Activated B cell treated with CpG ODN at 0.5 μM for 24 hours (primary cell): ENCODE measurements around the gene SRSF7. TPM values are rescaled to one million over a fixed set of nuclear protein-coding genes. Genes with fewer than 3 reads are reported as not detected.

Source experiments
- ATAC-seq: fragments of 200-7000 bp; cut with Tn5 transposase; one replicate; pipeline ENCODE4 v1.10.0; 2021; ENCODE audit warnings: low read depth, mild to moderate bottlenecking, moderate library complexity
- CTCF ChIA-PET: fragments of 350-600 bp; sonication (Branson Sonifier 250); formaldehyde crosslinking; loops from one replicate; lab custom pipeline; 2021; ENCODE audit warnings: antibody characterized with exemption; lab: Charles Lee
- POLR2A ChIA-PET: fragments of 350-600 bp; sonication (Branson Sonifier 250); formaldehyde crosslinking; loops from one replicate; lab custom pipeline; 2021; ENCODE audit warnings: antibody characterized with exemption; lab: Charles Lee
- DNase-seq: peaks from one replicate; pipeline ENCODE4 v3.0.0; 2022
- H3K27ac Mint-ChIP-seq: one replicate; pipeline ENCODE4 v1.8.0; 2020; ENCODE audit warnings: mixed read lengths
- H3K27me3 Mint-ChIP-seq: one replicate; pipeline ENCODE4 v1.8.0; 2021; ENCODE audit warnings: mixed read lengths
- H3K36me3 Mint-ChIP-seq: one replicate; pipeline ENCODE4 v1.8.0; 2021; ENCODE audit warnings: low read depth, mixed read lengths
- H3K4me1 Mint-ChIP-seq: one replicate; pipeline ENCODE4 v1.8.0; 2021; ENCODE audit warnings: mixed read lengths
- H3K4me3 Mint-ChIP-seq: one replicate; pipeline ENCODE4 v1.8.0; 2020; ENCODE audit warnings: mild to moderate bottlenecking, mixed read lengths
- H3K9me3 Mint-ChIP-seq: one replicate; pipeline ENCODE4 v1.8.0; 2020; ENCODE audit warnings: mixed read lengths
- intact Hi-C: fragments of 100-400 bp; cut with micrococcal nuclease; formaldehyde crosslinking; loops from one replicate; pipeline ENCODE4 v1.15.1; 2024
- total RNA-seq: library from RNA; stranded (reverse); gene quantifications from 2 replicates; pipeline ENCODE4 v1.2.3, GENCODE V29; 2022
- TF ChIP-seq, protein P1 (sequence below): fragments of 200-600 bp; IDR thresholded peaks from one replicate; pipeline ENCODE4 v1.8.0; 2022; ENCODE audit warnings: antibody characterized with exemption, mild to moderate bottlenecking

The SRSF7 gene
- total RNA-seq, 1 donor from 2014 or later = 247 TPM

- Mint-ChIP-seq H3K4me1 (peaks cover 74% of the 10 kb centered on the region), H3K4me3 (peak overlapping the region; percentile 98), H3K27me3 (no peaks in the 10 kb centered on the region), H3K27ac (peak overlapping the region; percentile 83), H3K9me3 (no peaks in the 10 kb centered on the region), H3K36me3 (peaks cover 68% of the 10 kb centered on the region)
- TF ChIP-seq, protein P1, sequence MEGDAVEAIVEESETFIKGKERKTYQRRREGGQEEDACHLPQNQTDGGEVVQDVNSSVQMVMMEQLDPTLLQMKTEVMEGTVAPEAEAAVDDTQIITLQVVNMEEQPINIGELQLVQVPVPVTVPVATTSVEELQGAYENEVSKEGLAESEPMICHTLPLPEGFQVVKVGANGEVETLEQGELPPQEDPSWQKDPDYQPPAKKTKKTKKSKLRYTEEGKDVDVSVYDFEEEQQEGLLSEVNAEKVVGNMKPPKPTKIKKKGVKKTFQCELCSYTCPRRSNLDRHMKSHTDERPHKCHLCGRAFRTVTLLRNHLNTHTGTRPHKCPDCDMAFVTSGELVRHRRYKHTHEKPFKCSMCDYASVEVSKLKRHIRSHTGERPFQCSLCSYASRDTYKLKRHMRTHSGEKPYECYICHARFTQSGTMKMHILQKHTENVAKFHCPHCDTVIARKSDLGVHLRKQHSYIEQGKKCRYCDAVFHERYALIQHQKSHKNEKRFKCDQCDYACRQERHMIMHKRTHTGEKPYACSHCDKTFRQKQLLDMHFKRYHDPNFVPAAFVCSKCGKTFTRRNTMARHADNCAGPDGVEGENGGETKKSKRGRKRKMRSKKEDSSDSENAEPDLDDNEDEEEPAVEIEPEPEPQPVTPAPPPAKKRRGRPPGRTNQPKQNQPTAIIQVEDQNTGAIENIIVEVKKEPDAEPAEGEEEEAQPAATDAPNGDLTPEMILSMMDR = no peak
- DNase-seq = no peak
- ChIA-PET POLR2A (interaction anchor here (0.6 to 2.5 kb wide), 3 partner anchors 11 to 58 kb away, joined by 3 to 11 read pairs (median 3); no protein-coding TSS in a partner anchor), CTCF (interaction anchor here (2.0 kb wide), 1 partner anchor 168 kb away, joined by 9 read pairs; no protein-coding TSS in a partner anchor)
- intact Hi-C loops = no loop called here
- ATAC-seq = no peak
Observed at GRCh38 chr2:38748943-38749804, 2.0 kb downstream of the SRSF7 start.

DNA sequence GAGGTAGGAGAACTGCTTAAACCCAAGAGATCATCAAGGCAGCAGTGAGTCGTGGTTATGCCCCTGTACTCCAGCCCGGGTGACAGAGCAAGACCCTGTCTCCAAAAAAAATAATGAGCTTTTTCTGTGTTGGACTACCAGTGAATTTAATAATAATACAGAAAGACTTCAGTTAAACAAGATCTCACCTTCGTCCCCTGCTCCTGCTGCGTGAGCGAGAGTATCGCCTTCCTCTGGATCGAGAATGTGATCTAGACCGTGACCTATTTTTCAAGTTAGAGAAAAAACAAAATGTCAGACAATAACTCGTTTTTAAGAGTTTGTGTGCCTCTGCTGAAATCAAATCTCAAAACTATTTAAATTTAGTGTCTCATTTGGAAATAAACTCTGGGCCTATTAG is 2.8 kb downstream of the SRSF7 start:
- ChIA-PET POLR2A (interaction anchor here (0.9 kb wide), 1 partner anchor 12 kb away, joined by 3 read pairs; no protein-coding TSS in a partner anchor), CTCF (interaction anchor here (2.0 kb wide), 1 partner anchor 167 kb away, joined by 9 read pairs; no protein-coding TSS in a partner anchor)
- ATAC-seq (no peak), DNase-seq (no peak)
- H3K27me3 Mint-ChIP-seq = no peaks in the 10 kb centered on the region
- H3K4me3 Mint-ChIP-seq = no peak overlapping the region
- H3K9me3 Mint-ChIP-seq = no peaks in the 10 kb centered on the region
- intact Hi-C loops = no loop called here
- H3K27ac Mint-ChIP-seq = peak overlapping the region; percentile 79
- H3K4me1 Mint-ChIP-seq = peaks cover 71% of the 10 kb centered on the region
- peaks cover 76% of the 10 kb centered on the region for H3K36me3 Mint-ChIP-seq
- TF ChIP-seq, protein P1 = no peak

GRCh38 chr2:38747819-38748218 is 3.3 kb downstream of the SRSF7 start:
- peaks cover 80% of the 10 kb centered on the region for H3K36me3 Mint-ChIP-seq
- no peaks in the 10 kb centered on the region for H3K9me3 Mint-ChIP-seq
- intact Hi-C loops = no loop called here
- CTCF ChIA-PET = interaction anchor here (2.0 kb wide), 1 partner anchor 166 kb away, joined by 9 read pairs; no protein-coding TSS in a partner anchor
- peak overlapping the region; percentile 79 for H3K27ac Mint-ChIP-seq
- TF ChIP-seq, protein P1 = no peak
- DNase-seq (no peak), ATAC-seq (no peak)
- H3K4me1 Mint-ChIP-seq = peaks cover 71% of the 10 kb centered on the region
- peak overlapping the region; percentile 50 for H3K4me3 Mint-ChIP-seq
- POLR2A ChIA-PET = interaction anchor here (0.9 kb wide), 1 partner anchor 28 kb away, joined by 3 read pairs; no protein-coding TSS in a partner anchor
- no peaks in the 10 kb centered on the region for H3K27me3 Mint-ChIP-seq

- Mint-ChIP-seq H3K4me3 (peak overlapping the region; percentile 19), H3K27ac (peak overlapping the region; percentile 60), H3K36me3 (peaks cover 87% of the 10 kb centered on the region), H3K9me3 (no peaks in the 10 kb centered on the region), H3K4me1 (peaks cover 69% of the 10 kb centered on the region), H3K27me3 (no peaks in the 10 kb centered on the region)
- no peak for DNase-seq
- ChIA-PET POLR2A (interaction anchor here (0.9 kb wide), 1 partner anchor 29 kb away, joined by 3 read pairs; no protein-coding TSS in a partner anchor), CTCF (no interaction called here)
- no peak for ATAC-seq
- intact Hi-C loops = no loop called here
- TF ChIP-seq, protein P1 = no peak
Observed at GRCh38 chr2:38747007-38747424, 4.1 kb downstream of the SRSF7 start.

- ChIA-PET POLR2A (no interaction called here), CTCF (interaction anchor here (9.0 kb wide), 1 partner anchor 162 kb away, joined by 75 read pairs; no protein-coding TSS in a partner anchor)
- H3K4me1 Mint-ChIP-seq = peaks cover 60% of the 10 kb centered on the region
- H3K4me3 Mint-ChIP-seq = no peak overlapping the region
- H3K27me3 Mint-ChIP-seq = no peaks in the 10 kb centered on the region
- peaks cover 89% of the 10 kb centered on the region for H3K36me3 Mint-ChIP-seq
- no peaks in the 10 kb centered on the region for H3K9me3 Mint-ChIP-seq
- DNase-seq (no peak), ATAC-seq (no peak)
- H3K27ac Mint-ChIP-seq = no peak overlapping the region
- TF ChIP-seq, protein P1 = no peak
- intact Hi-C loops = no loop called here
Observed at GRCh38 chr2:38745267-38745666, 5.9 kb downstream of the SRSF7 start.
